Stomach (tissue), 4 donors: ENCODE data around the gene TNFRSF6B.

Experiments used
- POLR2A ChIP-seq, 4 donors: fragments of 450-650 bp; IDR thresholded peaks; one replicate each; pipeline ENCODE4 v1.6.1; 2016; ENCODE audit warnings: antibody characterized with exemption in 4 of 4, control low read depth in 2 of 4, mild to moderate bottlenecking in 1 of 4, moderate library complexity in 1 of 4
- TF ChIP-seq, protein P1 (sequence below), 7 experiments: fragments of 450-650 bp in 4 of 7; fragments of 200-600 bp in 3 of 7; sonication (generic) in 3 of 7; IDR thresholded peaks; one replicate each; pipeline ENCODE4 v1.5.1; 2016 to 2019; ENCODE audit warnings: antibody characterized with exemption in 7 of 7, control low read depth in 2 of 7, mild to moderate bottlenecking in 1 of 7

DNA sequence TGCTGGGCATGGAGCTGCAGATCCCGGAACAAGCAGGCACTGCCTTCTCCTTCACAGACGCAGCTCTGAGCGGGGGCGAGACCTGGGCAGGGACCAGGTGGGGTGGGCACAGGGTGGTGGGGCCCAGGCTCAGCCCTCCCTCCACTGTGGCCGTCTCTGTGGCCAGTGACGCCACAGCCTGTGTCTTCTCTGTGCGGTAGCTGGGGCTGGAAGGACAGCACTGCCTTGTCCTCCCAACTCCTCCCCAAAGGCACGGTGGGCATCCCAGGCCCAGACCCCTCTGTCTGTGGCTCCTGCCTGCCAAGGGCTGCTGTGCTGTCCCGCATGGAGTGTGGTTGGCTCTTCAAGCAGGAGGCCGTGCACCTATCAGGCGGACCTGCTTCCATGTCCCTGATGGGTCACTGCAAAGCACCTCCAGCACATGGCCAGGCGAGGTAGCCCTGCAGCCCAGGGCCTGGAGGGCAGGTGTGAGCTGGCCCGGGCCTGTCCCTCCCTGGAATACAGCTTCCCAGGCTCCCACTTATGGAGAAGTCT is 14.8 kb upstream of the TNFRSF6B start:
- TF ChIP-seq, protein P1, sequence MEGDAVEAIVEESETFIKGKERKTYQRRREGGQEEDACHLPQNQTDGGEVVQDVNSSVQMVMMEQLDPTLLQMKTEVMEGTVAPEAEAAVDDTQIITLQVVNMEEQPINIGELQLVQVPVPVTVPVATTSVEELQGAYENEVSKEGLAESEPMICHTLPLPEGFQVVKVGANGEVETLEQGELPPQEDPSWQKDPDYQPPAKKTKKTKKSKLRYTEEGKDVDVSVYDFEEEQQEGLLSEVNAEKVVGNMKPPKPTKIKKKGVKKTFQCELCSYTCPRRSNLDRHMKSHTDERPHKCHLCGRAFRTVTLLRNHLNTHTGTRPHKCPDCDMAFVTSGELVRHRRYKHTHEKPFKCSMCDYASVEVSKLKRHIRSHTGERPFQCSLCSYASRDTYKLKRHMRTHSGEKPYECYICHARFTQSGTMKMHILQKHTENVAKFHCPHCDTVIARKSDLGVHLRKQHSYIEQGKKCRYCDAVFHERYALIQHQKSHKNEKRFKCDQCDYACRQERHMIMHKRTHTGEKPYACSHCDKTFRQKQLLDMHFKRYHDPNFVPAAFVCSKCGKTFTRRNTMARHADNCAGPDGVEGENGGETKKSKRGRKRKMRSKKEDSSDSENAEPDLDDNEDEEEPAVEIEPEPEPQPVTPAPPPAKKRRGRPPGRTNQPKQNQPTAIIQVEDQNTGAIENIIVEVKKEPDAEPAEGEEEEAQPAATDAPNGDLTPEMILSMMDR (IDR thresholded peaks at IDR 0.05), result no peak
- TF ChIP-seq POLR2A (IDR thresholded peaks at IDR 0.05), result no peak
